Subcutaneous adipose tissue (tissue), 4 donors: ENCODE data around the gene APOA1. TPM values are rescaled to one million over a fixed set of nuclear protein-coding genes. Genes with fewer than 3 reads are reported as not detected.

Experiments
- CTCF ChIP-seq: fragments of 450-650 bp; IDR thresholded peaks from one replicate; pipeline ENCODE4 v1.5.1; 2016; ENCODE audit warnings: low read depth, mild to moderate bottlenecking, control low read depth, antibody characterized with exemption, moderate library complexity
- total RNA-seq, 4 donors: library from RNA; depleted of rRNA; stranded (reverse); fragments of >200 nt; gene quantifications; one replicate each; pipeline ENCODE4 v1.1.0, GENCODE V29; 2016

Gene APOA1
- total RNA-seq, 4 donors from 2014 or later = not detected

- no peak for TF ChIP-seq CTCF
Observed at GRCh38 chr11:116875194-116875593, 37.8 kb upstream of the APOA1 start.

GRCh38 chr11:116874251-116874650, 36.8 kb upstream of the APOA1 start:
- TF ChIP-seq CTCF = no peak

GRCh38 chr11:116873381-116873780, 36.0 kb upstream of the APOA1 start:
- TF ChIP-seq CTCF = no peak

GRCh38 chr11:116871248-116871647, 33.8 kb upstream of the APOA1 start:
- no peak for TF ChIP-seq CTCF

- TF ChIP-seq CTCF = no peak
Observed at GRCh38 chr11:116870054-116870453, 32.6 kb upstream of the APOA1 start.

GRCh38 chr11:116869610-116870009, 32.2 kb upstream of the APOA1 start:
- TF ChIP-seq CTCF = no peak

GRCh38 chr11:116868066-116868465, 30.6 kb upstream of the APOA1 start:
- no peak for TF ChIP-seq CTCF
